Measurements from ENCODE around the gene YWHAE. TPM values are rescaled to one million over a fixed set of nuclear protein-coding genes. Genes with fewer than 3 reads are reported as not detected.
"Not testable (repeated sequence)": the region's sequence is repeated elsewhere in the genome, so short reads cannot be mapped to it uniquely, and the experiment has no call there.

The YWHAE gene
- total RNA-seq, 2 donors from 2014 or later, result 328 to 339 TPM

GRCh38 chr17:1395876-1396665 lies 4.0 kb downstream of the YWHAE start:
- not testable (repeated sequence) for H3K9me3 Mint-ChIP-seq; H3K27me3 Mint-ChIP-seq (ENCODE audit: low read depth); ATAC-seq (replicated peaks in 1 of 2); DNase-seq; H3K27ac Mint-ChIP-seq
- Mint-ChIP-seq H3K36me3 (ENCODE audit: insufficient read depth in 2 of 2) (peaks cover 9 to 34% of the 10 kb centered on the region in 2 donors), H3K4me1 (ENCODE audit: low read depth) (peaks cover 73% of the 10 kb centered on the region), H3K4me3 (peak overlapping the region in 1 of 2 donors; percentile 94)

GRCh38 chr17:1391577-1391976 lies 8.4 kb downstream of the YWHAE start:
- Mint-ChIP-seq H3K4me3 (peak overlapping the region; percentile 37 to 52), H3K27me3 (ENCODE audit: low read depth) (no peaks in the 10 kb centered on the region), H3K9me3 (no peaks in the 10 kb centered on the region), H3K36me3 (ENCODE audit: insufficient read depth in 2 of 2) (peaks cover 0 to 13% of the 10 kb centered on the region in 2 donors), H3K27ac (peak overlapping the region; percentile 68), H3K4me1 (ENCODE audit: low read depth) (peaks cover 86% of the 10 kb centered on the region)
- ATAC-seq (replicated peaks in 1 of 2) (no peak), DNase-seq (no peak)

- no peak for DNase-seq
- Mint-ChIP-seq H3K4me3 (peak overlapping the region; percentile 3 to 77), H3K9me3 (no peaks in the 10 kb centered on the region), H3K36me3 (ENCODE audit: insufficient read depth in 2 of 2) (peaks cover 0 to 10% of the 10 kb centered on the region in 2 donors), H3K27me3 (ENCODE audit: low read depth) (no peaks in the 10 kb centered on the region), H3K27ac (peak overlapping the region; percentile 98), H3K4me1 (ENCODE audit: low read depth) (peaks cover 86% of the 10 kb centered on the region)
- peak in 1 of 2 donors; percentile 63 for ATAC-seq (replicated peaks in 1 of 2)
Measured at GRCh38 chr17:1390432-1391367, 9.3 kb downstream of the YWHAE start.

GRCh38 chr17:1387490-1388227 lies 12.4 kb downstream of the YWHAE start:
- not testable (repeated sequence) for H3K9me3 Mint-ChIP-seq; H3K36me3 Mint-ChIP-seq (ENCODE audit: insufficient read depth in 2 of 2); ATAC-seq (replicated peaks in 1 of 2); H3K4me3 Mint-ChIP-seq; DNase-seq; H3K27ac Mint-ChIP-seq; H3K27me3 Mint-ChIP-seq (ENCODE audit: low read depth)
- H3K4me1 Mint-ChIP-seq (ENCODE audit: low read depth), result peaks cover 70% of the 10 kb centered on the region

GRCh38 chr17:1386675-1387190 lies 13.3 kb downstream of the YWHAE start:
- H3K4me1 Mint-ChIP-seq (ENCODE audit: low read depth), result peaks cover 70% of the 10 kb centered on the region
- DNase-seq, result not testable (repeated sequence)
- H3K27ac Mint-ChIP-seq, result peak overlapping the region; percentile 88

GRCh38 chr17:1386265-1386664 lies 13.8 kb downstream of the YWHAE start:
- ATAC-seq (replicated peaks in 1 of 2) (no peak), DNase-seq (no peak)
- Mint-ChIP-seq H3K4me3 (no peak overlapping the region), H3K9me3 (no peaks in the 10 kb centered on the region), H3K4me1 (ENCODE audit: low read depth) (peaks cover 70% of the 10 kb centered on the region), H3K27ac (peak overlapping the region; percentile 24), H3K36me3 (ENCODE audit: insufficient read depth in 2 of 2) (peaks cover 0 to 10% of the 10 kb centered on the region in 2 donors), H3K27me3 (ENCODE audit: low read depth) (no peaks in the 10 kb centered on the region)

More at GRCh38 chr17:1386675-1387190, 13.3 kb downstream of the YWHAE start:
- not testable (repeated sequence) for H3K4me3 Mint-ChIP-seq; H3K9me3 Mint-ChIP-seq; H3K36me3 Mint-ChIP-seq (ENCODE audit: insufficient read depth in 2 of 2); ATAC-seq (replicated peaks in 1 of 2); H3K27me3 Mint-ChIP-seq (ENCODE audit: low read depth)

GRCh38 chr17:1385861-1386260 lies 14.2 kb downstream of the YWHAE start:
- H3K4me1 Mint-ChIP-seq (ENCODE audit: low read depth), result peaks cover 72% of the 10 kb centered on the region
- no peak for ATAC-seq (replicated peaks in 1 of 2)
- H3K4me3 Mint-ChIP-seq, result no peak overlapping the region

GRCh38 chr17:1384905-1385435 lies 15.1 kb downstream of the YWHAE start:
- Mint-ChIP-seq H3K4me1 (ENCODE audit: low read depth) (peaks cover 72% of the 10 kb centered on the region), H3K36me3 (ENCODE audit: insufficient read depth in 2 of 2) (peaks cover 0 to 10% of the 10 kb centered on the region in 2 donors), H3K27ac (peak overlapping the region; percentile 63), H3K4me3 (no peak overlapping the region), H3K27me3 (ENCODE audit: low read depth) (no peaks in the 10 kb centered on the region), H3K9me3 (no peaks in the 10 kb centered on the region)
- ATAC-seq (replicated peaks in 1 of 2), result no peak
- no peak for DNase-seq

More at GRCh38 chr17:1385861-1386260, 14.2 kb downstream of the YWHAE start:
- Mint-ChIP-seq H3K9me3 (no peaks in the 10 kb centered on the region), H3K36me3 (ENCODE audit: insufficient read depth in 2 of 2) (peaks cover 0 to 10% of the 10 kb centered on the region in 2 donors), H3K27me3 (ENCODE audit: low read depth) (no peaks in the 10 kb centered on the region), H3K27ac (no peak overlapping the region)
- DNase-seq, result no peak

- H3K27ac Mint-ChIP-seq, result peak overlapping the region; percentile 59
- no peaks in the 10 kb centered on the region for H3K9me3 Mint-ChIP-seq
- peaks cover 0 to 16% of the 10 kb centered on the region in 2 donors for H3K36me3 Mint-ChIP-seq (ENCODE audit: insufficient read depth in 2 of 2)
- ATAC-seq (replicated peaks in 1 of 2) (peak; percentile 45 to 72), DNase-seq (peak in 1 of 2 donors; percentile 20)
- H3K4me3 Mint-ChIP-seq, result peak overlapping the region; percentile 23 to 51
- H3K27me3 Mint-ChIP-seq (ENCODE audit: low read depth), result no peaks in the 10 kb centered on the region
- H3K4me1 Mint-ChIP-seq (ENCODE audit: low read depth), result peaks cover 82% of the 10 kb centered on the region
Measured at GRCh38 chr17:1379930-1380313, 20.1 kb downstream of the YWHAE start.

- ATAC-seq (replicated peaks in 1 of 2) (no peak), DNase-seq (no peak)
- Mint-ChIP-seq H3K27me3 (ENCODE audit: low read depth) (no peaks in the 10 kb centered on the region), H3K27ac (peak overlapping the region; percentile 59), H3K4me3 (peak overlapping the region; percentile 23 to 51), H3K36me3 (ENCODE audit: insufficient read depth in 2 of 2) (peaks cover 0 to 14% of the 10 kb centered on the region in 2 donors), H3K4me1 (ENCODE audit: low read depth) (peaks cover 86% of the 10 kb centered on the region), H3K9me3 (no peaks in the 10 kb centered on the region)
Measured at GRCh38 chr17:1379208-1379929, 20.7 kb downstream of the YWHAE start.

- ATAC-seq (replicated peaks in 1 of 2); H3K9me3 Mint-ChIP-seq; H3K27me3 Mint-ChIP-seq (ENCODE audit: low read depth); DNase-seq: not testable (repeated sequence)
- Mint-ChIP-seq H3K4me1 (ENCODE audit: low read depth) (peaks cover 93% of the 10 kb centered on the region), H3K27ac (peak overlapping the region; percentile 30), H3K4me3 (peak overlapping the region in 1 of 2 donors; percentile 37), H3K36me3 (ENCODE audit: insufficient read depth in 2 of 2) (peaks cover 0 to 14% of the 10 kb centered on the region in 2 donors)
Measured at GRCh38 chr17:1378476-1378860, 21.6 kb downstream of the YWHAE start.
